K562 (cell line): Measurements from ENCODE around the gene SIRT2. TPM values are rescaled to one million over a fixed set of nuclear protein-coding genes. Genes with fewer than 3 reads are reported as not detected.

Experiments used
- SMARCA4 ChIP-seq: fragments of 450-650 bp; IDR thresholded peaks from 2 replicates; pipeline ENCODE4 v1.6.1; 2016
- polyA plus RNA-seq, 8 experiments: library from polyadenylated mRNA; depleted of rRNA in 4 of 8; stranded (reverse) in 5 of 8; unstranded in 3 of 8; fragments of >200 nt; fragmentation: Nextera tagmentation in 2 of 8; fragmentation: Illumina TruSeq in 1 of 8; extraction: Ambion mirVana in 2 of 8; extraction: Trizol in 1 of 8; gene quantifications; 2 replicates each; pipeline versions ENCODE4 v1.2.1 to v1.2.3, GENCODE V29; 2011 to 2014; ENCODE audit warnings: inconsistent platforms in 1 of 8, missing spikeins in 1 of 8
- total RNA-seq, 7 experiments: library from RNA; depleted of rRNA in 6 of 7; stranded (reverse); fragments of >200 nt in 6 of 7; fragmentation: Illumina TruSeq in 2 of 7; extraction: Trizol in 2 of 7; gene quantifications; 2 replicates each; pipeline versions ENCODE4 v1.2.1 to v1.2.3, GENCODE V29; 2011 to 2021; ENCODE audit warnings: low replicate concordance in 1 of 7
- TF ChIP-seq, protein P1 (sequence below): fragments of 450-650 bp; IDR thresholded peaks from 2 replicates; pipeline ENCODE4 v1.6.1; 2016; ENCODE audit warnings: mild to moderate bottlenecking, moderate library complexity

SIRT2 gene
- total and polyA plus RNA-seq, 9 of the 15 experiments (the other 6 are each of a cell fraction or from before 2014, with no cell fraction given) = 2.3 to 35.2 (median 22.9) TPM

DNA sequence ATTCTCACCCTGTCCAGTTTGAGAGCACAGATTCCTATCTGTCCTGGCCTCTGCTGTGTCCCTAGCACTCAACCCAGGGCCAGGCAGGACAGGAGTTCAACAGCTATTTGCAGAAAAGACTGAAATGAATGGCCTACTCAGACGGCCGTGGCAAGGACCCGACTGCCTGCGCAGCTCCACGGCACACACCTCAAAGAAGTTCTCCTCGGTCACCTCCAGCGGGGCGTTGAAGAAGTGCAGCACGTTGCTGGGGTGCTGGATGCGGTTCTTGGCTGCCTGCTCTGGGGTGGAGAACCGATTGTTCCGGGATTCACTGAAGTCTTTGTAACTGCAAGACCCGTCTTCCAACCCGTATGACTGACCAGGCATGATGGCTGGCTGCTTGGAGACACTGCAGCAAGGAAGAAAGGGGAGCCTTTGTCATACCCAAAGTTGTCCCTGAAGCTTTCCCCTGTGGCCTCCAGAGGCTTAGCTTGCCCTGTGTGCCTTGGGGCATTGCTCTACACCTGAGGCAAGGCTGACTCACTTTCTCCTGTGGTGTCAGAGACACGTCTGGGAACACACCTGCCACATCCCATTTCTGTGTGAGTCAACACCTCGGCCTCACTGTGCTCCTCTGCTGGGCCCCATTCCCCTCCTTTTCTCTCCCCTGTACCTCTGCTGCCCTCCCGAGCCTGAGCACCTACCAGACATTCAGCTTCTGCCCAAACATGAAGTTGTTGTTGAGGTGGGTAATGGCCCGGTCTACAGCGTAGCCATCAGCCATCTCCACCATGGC lies 61.0 kb downstream of the SIRT2 start (continued):
- TF ChIP-seq, protein P1, sequence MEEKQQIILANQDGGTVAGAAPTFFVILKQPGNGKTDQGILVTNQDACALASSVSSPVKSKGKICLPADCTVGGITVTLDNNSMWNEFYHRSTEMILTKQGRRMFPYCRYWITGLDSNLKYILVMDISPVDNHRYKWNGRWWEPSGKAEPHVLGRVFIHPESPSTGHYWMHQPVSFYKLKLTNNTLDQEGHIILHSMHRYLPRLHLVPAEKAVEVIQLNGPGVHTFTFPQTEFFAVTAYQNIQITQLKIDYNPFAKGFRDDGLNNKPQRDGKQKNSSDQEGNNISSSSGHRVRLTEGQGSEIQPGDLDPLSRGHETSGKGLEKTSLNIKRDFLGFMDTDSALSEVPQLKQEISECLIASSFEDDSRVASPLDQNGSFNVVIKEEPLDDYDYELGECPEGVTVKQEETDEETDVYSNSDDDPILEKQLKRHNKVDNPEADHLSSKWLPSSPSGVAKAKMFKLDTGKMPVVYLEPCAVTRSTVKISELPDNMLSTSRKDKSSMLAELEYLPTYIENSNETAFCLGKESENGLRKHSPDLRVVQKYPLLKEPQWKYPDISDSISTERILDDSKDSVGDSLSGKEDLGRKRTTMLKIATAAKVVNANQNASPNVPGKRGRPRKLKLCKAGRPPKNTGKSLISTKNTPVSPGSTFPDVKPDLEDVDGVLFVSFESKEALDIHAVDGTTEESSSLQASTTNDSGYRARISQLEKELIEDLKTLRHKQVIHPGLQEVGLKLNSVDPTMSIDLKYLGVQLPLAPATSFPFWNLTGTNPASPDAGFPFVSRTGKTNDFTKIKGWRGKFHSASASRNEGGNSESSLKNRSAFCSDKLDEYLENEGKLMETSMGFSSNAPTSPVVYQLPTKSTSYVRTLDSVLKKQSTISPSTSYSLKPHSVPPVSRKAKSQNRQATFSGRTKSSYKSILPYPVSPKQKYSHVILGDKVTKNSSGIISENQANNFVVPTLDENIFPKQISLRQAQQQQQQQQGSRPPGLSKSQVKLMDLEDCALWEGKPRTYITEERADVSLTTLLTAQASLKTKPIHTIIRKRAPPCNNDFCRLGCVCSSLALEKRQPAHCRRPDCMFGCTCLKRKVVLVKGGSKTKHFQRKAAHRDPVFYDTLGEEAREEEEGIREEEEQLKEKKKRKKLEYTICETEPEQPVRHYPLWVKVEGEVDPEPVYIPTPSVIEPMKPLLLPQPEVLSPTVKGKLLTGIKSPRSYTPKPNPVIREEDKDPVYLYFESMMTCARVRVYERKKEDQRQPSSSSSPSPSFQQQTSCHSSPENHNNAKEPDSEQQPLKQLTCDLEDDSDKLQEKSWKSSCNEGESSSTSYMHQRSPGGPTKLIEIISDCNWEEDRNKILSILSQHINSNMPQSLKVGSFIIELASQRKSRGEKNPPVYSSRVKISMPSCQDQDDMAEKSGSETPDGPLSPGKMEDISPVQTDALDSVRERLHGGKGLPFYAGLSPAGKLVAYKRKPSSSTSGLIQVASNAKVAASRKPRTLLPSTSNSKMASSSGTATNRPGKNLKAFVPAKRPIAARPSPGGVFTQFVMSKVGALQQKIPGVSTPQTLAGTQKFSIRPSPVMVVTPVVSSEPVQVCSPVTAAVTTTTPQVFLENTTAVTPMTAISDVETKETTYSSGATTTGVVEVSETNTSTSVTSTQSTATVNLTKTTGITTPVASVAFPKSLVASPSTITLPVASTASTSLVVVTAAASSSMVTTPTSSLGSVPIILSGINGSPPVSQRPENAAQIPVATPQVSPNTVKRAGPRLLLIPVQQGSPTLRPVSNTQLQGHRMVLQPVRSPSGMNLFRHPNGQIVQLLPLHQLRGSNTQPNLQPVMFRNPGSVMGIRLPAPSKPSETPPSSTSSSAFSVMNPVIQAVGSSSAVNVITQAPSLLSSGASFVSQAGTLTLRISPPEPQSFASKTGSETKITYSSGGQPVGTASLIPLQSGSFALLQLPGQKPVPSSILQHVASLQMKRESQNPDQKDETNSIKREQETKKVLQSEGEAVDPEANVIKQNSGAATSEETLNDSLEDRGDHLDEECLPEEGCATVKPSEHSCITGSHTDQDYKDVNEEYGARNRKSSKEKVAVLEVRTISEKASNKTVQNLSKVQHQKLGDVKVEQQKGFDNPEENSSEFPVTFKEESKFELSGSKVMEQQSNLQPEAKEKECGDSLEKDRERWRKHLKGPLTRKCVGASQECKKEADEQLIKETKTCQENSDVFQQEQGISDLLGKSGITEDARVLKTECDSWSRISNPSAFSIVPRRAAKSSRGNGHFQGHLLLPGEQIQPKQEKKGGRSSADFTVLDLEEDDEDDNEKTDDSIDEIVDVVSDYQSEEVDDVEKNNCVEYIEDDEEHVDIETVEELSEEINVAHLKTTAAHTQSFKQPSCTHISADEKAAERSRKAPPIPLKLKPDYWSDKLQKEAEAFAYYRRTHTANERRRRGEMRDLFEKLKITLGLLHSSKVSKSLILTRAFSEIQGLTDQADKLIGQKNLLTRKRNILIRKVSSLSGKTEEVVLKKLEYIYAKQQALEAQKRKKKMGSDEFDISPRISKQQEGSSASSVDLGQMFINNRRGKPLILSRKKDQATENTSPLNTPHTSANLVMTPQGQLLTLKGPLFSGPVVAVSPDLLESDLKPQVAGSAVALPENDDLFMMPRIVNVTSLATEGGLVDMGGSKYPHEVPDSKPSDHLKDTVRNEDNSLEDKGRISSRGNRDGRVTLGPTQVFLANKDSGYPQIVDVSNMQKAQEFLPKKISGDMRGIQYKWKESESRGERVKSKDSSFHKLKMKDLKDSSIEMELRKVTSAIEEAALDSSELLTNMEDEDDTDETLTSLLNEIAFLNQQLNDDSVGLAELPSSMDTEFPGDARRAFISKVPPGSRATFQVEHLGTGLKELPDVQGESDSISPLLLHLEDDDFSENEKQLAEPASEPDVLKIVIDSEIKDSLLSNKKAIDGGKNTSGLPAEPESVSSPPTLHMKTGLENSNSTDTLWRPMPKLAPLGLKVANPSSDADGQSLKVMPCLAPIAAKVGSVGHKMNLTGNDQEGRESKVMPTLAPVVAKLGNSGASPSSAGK = no peak
- TF ChIP-seq SMARCA4 = no peak
